ENCODE data around the gene BCL2L15. TPM values are rescaled to one million over a fixed set of nuclear protein-coding genes. Genes with fewer than 3 reads are reported as not detected.

Gene BCL2L15
- total and polyA plus RNA-seq, 2 of the 8 experiments (the other 6 are each of a cell fraction or from before 2014, with no cell fraction given): 0.32 to 0.36 TPM

- H2AK5ac ChIP-seq (ENCODE audit: low read depth, low read length): no peak overlapping the region
- CTCF ChIA-PET (ENCODE audit: partially characterized antibody): interaction anchor here (0.9 to 1.1 kb wide), 2 partner anchors 11 to 26 kb away, joined by 3 read pairs; no protein-coding TSS in a partner anchor
- H3K9me3 ChIP-seq (ENCODE audit: insufficient read depth in 2 of 2, low read depth in 1 of 2, low read length in 1 of 2): no peaks in the 10 kb centered on the region
- H3K23me2 ChIP-seq (ENCODE audit: low read depth, low read length): no peaks in the 10 kb centered on the region
- H3K79me2 ChIP-seq (ENCODE audit: control insufficient read depth in 1 of 2, insufficient read depth in 2 of 2, low read length in 2 of 2): no peaks in the 10 kb centered on the region
- H3K36me3 ChIP-seq (ENCODE audit: control insufficient read depth in 2 of 4, insufficient read depth in 4 of 4, low read length in 3 of 4): no peaks in the 10 kb centered on the region
- H2BK120ac ChIP-seq (replicated peaks; ENCODE audit: low read depth, low read length): no peak overlapping the region
- POLR2A ChIA-PET (ENCODE audit: partially characterized antibody): no interaction called here
- no peak overlapping the region for H3K4me2 ChIP-seq (ENCODE audit: insufficient read depth in 1 of 2, low read depth in 2 of 2, low read length in 2 of 2)
- no peak overlapping the region for H2BK20ac ChIP-seq (ENCODE audit: low read length)
- H4K20me1 ChIP-seq (replicated peaks in 1 of 2; ENCODE audit: control insufficient read depth in 1 of 2, insufficient read depth in 2 of 2, low read length in 2 of 2): no peaks in the 10 kb centered on the region
- no peak overlapping the region for H3K4ac ChIP-seq (replicated peaks; ENCODE audit: insufficient read length, low read depth, low read length)
- no peak overlapping the region for H4K5ac ChIP-seq (ENCODE audit: insufficient read length, low read depth, low read length)
- FAIRE-seq (no peak), DNase-seq (ENCODE audit: low read depth in 1 of 2, low spot score in 2 of 2) (no peak)
- 94% methylated on average over 2 of the region's 5 CpGs; no CpG with 5 or more reads in 1 of the 2 experiments for WGBS, 2 experiments (ENCODE audit: extremely low coverage in 1 of 2, insufficient coverage in 1 of 2, insufficient read length in 1 of 2, insufficient replicate concordance in 2 of 2, low coverage in 1 of 2, low lambda C conversion rate in 2 of 2, missing lambda C conversion rate in 1 of 2)
- H3K79me1 ChIP-seq (ENCODE audit: low read depth, low read length): no peaks in the 10 kb centered on the region
- no peak overlapping the region for H2BK12ac ChIP-seq (ENCODE audit: low read depth, low read length)
- no peak overlapping the region for H3K14ac ChIP-seq (ENCODE audit: insufficient read length)
- H3K23ac ChIP-seq (ENCODE audit: insufficient read length): no peak overlapping the region
- no peak overlapping the region for H4K91ac ChIP-seq (replicated peaks; ENCODE audit: insufficient read length, low read length)
- no peak overlapping the region for H2AFZ ChIP-seq (ENCODE audit: low read length)
- no peak overlapping the region for H3K27ac ChIP-seq (ENCODE audit: low read depth, low read length)
- no peak overlapping the region for H3K56ac ChIP-seq (replicated peaks; ENCODE audit: insufficient read length, low read depth, low read length)
- no peaks in the 10 kb centered on the region for H3K4me1 ChIP-seq (replicated peaks in 1 of 4; ENCODE audit: control insufficient read depth in 3 of 4, insufficient read depth in 4 of 4, low read length in 3 of 4)
- H4K8ac ChIP-seq (ENCODE audit: extremely low read depth, insufficient read depth, low read length): no peak overlapping the region
- H3K9ac ChIP-seq (replicated peaks in 1 of 4; ENCODE audit: extremely low read depth in 1 of 4, low read depth in 3 of 4, low read length in 3 of 4): no peak overlapping the region
- no peaks in the 10 kb centered on the region for H3K27me3 ChIP-seq (replicated peaks in 1 of 4; ENCODE audit: control insufficient read depth in 3 of 4, extremely low read depth in 1 of 4, insufficient read depth in 3 of 4, low read length in 3 of 4)
- H2BK5ac ChIP-seq (ENCODE audit: low read depth, low read length): no peak overlapping the region
- no peak overlapping the region for H2BK15ac ChIP-seq (ENCODE audit: low read length)
- no peak overlapping the region for H3K4me3 ChIP-seq (ENCODE audit: extremely low read depth in 1 of 4, insufficient read depth in 2 of 4, low read depth in 3 of 4, low read length in 4 of 4)
- no peak overlapping the region for H3K18ac ChIP-seq (ENCODE audit: extremely low read depth, low read length)
- TF ChIP-seq SP1 (IDR thresholded peaks at IDR 0.05; ENCODE audit: low read depth, low read length) (no peak), SIRT6 (IDR thresholded peaks at IDR 0.05; ENCODE audit: low read length) (no peak), MAFK (IDR thresholded peaks at IDR 0.05; ENCODE audit: low read depth, low read length) (no peak), RFX5 (IDR thresholded peaks at IDR 0.05; ENCODE audit: borderline replicate concordance, low read depth, low read length) (no peak), BRCA1 (IDR thresholded peaks at IDR 0.05; ENCODE audit: low read depth, low read length) (no peak), SIX5 (IDR thresholded peaks at IDR 0.05; ENCODE audit: low read depth, low read length) (no peak), ATF2 (IDR thresholded peaks at IDR 0.05; ENCODE audit: low read length) (no peak), ASH2L (IDR thresholded peaks at IDR 0.05; ENCODE audit: low read length) (no peak), GABPA (IDR thresholded peaks at IDR 0.05; ENCODE audit: borderline replicate concordance, insufficient read depth, low read length) (no peak), RXRA (IDR thresholded peaks at IDR 0.05; ENCODE audit: insufficient read depth, low read depth, low read length) (no peak), CTBP2 (IDR thresholded peaks at IDR 0.05; ENCODE audit: borderline replicate concordance, insufficient read depth, insufficient read length, low read length) (no peak), KDM1A (IDR thresholded peaks at IDR 0.05; ENCODE audit: borderline replicate concordance, low read length) (no peak), CBX8 (IDR thresholded peaks at IDR 0.05; ENCODE audit: borderline replicate concordance, low read depth, low read length) (no peak)
Measured at GRCh38 chr1:113861641-113862040, 25.7 kb downstream of the BCL2L15 start.
